SK-N-DZ (cell line): ENCODE measurements around the gene DNAH8. TPM values are rescaled to one million over a fixed set of nuclear protein-coding genes. Genes with fewer than 3 reads are reported as not detected.

Source experiments
- DNase-seq: peaks from one replicate; pipeline ENCODE4 v3.0.0-alpha.2; 2015; ENCODE audit warnings: low spot score
- polyA plus RNA-seq, 2 experiments: library from polyadenylated mRNA; depleted of rRNA; stranded (reverse); fragments of >200 nt; gene quantifications; 2 replicates each; pipeline ENCODE4 v1.2.3, GENCODE V29; 2014

DNAH8 gene, protein sequence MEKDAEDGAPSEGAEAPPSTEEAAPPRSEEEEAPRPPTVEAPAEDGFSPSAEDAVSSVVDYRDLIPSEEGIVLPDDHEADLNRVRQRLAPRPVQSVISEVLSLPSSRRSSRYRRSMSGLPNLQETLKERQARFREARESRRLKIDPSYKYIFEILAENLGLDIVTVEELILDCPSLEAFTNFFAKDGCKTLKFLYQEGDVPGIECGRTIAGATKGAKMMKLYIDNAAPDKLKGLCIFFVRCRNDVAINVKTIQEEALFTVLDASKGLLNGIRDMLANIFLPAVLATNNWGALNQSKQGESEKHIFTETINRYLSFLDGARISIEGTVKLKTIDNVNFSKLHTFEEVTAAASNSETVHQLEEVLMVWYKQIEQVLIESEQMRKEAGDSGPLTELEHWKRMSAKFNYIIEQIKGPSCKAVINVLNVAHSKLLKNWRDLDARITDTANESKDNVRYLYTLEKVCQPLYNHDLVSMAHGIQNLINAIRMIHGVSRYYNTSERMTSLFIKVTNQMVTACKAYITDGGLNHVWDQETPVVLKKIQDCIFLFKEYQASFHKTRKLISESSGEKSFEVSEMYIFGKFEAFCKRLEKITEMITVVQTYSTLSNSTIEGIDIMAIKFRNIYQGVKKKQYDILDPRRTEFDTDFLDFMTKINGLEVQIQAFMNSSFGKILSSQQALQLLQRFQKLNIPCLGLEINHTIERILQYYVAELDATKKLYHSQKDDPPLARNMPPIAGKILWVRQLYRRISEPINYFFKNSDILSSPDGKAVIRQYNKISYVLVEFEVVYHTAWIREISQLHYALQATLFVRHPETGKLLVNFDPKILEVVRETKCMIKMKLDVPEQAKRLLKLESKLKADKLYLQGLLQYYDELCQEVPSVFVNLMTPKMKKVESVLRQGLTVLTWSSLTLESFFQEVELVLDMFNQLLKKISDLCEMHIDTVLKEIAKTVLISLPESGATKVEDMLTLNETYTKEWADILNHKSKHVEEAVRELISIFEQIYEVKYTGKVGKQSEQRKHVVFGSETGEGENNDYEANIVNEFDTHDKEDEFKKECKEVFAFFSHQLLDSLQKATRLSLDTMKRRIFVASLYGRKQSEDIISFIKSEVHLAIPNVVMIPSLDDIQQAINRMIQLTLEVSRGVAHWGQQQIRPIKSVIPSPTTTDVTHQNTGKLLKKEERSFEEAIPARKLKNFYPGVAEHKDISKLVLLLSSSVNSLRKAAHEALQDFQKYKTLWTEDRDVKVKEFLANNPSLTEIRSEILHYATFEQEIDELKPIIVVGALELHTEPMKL (N-terminal part only)
- polyA plus RNA-seq (2014; cell fraction: cytosol; rRNA removed) = not detected in 2 replicates
- polyA plus RNA-seq (2014; cell fraction: nucleus; rRNA removed) = not detected in 2 replicates

DNA sequence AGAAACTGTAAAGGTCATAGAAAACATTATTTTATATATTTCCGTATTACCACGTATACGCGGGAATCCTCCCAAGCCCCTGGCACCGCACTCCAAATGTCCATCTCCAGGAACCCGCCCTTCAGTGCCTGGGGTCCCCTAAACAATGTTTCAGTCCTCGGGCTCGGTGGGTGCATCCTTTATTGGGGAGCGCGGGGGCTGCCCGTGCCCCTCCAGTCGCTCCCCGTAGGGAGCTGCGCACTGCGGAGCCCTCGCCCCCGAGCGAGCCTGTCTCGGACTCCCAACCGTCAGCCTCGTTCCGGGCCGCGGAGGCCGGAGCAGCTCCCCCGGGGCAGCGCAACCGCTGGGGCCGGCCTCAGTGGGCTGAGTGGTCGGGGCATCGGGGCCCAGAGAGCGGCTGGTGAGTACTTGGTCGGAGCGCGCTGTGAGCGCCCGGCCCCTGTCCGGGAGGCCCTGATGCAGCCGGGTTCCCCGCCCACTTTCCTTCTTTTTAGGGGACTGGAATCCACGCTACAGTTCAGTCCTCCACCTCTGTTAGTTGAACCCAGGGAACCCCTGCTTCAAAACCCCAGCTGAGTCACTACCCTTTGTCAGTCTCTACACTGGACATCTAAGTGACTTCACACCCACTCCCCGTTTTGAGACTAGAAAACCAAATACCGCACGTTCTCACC is at the start of gene DNAH8:
TSS of gene DNAH8 (plus strand) at position 296 of the 674 bp plus-strand sequence. CDS start 7,499 bp downstream, outside the sequence.
- no peak for DNase-seq

DNA sequence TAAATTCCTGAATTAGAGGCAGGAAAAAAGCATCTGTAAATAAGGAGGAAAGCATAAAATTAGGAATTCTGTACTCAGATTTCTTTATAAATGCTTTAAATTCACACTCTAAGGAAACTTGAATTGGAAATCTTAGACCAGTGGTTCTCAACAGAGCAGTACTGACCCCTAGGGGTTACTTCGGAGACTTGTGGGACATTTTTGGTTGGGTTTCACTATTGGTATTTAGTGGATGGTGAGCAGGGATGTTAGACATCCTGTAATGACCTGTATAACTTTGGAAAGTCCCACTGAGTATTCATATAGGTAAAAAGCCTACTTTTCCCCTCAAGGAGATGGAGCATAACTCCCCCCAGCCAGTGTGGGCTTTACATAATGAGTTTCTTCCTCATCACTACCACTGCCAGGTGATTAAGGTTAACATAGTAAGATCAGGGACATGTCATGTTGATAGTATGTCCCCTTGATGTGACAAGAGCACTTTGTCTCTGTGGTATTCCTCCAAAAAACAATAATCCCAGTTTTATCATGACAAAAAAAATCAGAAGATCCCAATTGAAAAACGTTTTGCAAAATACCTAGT is 43.1 kb upstream of the DNAH8 start:
- peak; percentile 48 for DNase-seq

DNA sequence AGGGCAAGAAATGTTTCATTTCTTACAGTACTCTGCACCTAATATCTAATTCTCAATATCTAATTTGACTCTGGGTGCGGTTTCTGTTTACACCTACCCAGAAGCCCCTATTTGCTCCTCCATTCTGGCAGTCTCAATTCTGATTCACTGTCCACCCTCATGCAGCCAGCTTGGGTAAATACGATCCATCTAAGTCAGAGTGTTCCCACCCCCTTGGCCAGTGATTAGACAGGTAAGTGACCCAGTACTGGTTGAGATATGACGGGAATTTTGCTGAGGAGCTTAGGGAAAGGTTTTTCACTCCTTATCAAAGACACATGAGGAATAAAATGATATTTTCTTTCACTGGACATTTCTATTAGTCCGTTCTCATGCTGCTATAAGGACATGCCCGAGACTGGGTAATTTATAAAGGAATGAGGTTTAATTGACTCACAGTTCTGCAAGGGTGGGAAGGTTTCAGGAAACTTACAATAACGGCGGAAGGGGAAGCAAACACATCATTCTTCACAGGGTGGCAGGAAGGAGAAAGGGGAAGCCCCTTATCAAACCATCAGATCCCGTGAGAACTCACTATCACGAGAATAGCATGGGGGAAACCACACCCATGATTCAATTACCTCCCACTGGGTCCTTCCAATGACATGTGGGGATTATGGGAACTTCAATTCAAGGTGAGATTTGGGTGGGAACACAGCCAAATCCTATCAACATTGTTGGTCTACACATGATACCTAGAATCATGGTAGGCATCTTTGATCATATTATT is 41.5 kb upstream of the DNAH8 start:
- no peak for DNase-seq

DNA sequence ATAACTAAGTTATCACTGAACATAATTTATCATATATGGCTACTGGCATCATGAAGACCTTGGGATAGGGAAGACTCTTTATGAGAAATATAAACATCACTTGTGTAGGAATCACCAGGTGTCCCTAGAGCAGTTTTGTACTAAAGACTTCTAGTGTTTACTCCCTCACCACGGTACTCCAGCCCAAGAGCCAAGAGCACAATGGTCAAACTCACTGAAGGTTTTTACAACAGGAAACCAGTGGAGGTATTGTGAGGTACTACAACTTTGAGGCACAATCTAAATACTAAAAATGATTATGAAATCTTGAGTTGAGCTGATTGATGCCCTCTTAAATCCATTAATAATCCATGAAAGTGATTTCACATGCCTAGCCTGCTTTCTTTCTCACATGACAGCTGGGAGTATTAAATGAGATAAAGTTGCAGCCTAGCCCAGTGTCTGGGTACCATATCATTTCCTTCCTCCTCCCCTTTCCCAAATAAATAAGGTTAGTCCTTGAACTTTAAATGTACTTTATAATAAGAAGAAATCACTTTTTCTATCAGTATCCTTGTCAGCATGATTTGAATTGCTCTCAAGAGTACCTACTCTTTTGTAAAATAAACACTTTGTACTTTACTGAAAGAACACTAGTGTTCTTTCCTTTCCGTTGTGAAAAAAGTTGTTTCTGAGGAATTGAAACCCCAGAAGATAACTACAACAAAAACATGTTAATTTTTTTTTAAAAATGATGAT is 38.7 kb upstream of the DNAH8 start:
- DNase-seq = no peak

DNA sequence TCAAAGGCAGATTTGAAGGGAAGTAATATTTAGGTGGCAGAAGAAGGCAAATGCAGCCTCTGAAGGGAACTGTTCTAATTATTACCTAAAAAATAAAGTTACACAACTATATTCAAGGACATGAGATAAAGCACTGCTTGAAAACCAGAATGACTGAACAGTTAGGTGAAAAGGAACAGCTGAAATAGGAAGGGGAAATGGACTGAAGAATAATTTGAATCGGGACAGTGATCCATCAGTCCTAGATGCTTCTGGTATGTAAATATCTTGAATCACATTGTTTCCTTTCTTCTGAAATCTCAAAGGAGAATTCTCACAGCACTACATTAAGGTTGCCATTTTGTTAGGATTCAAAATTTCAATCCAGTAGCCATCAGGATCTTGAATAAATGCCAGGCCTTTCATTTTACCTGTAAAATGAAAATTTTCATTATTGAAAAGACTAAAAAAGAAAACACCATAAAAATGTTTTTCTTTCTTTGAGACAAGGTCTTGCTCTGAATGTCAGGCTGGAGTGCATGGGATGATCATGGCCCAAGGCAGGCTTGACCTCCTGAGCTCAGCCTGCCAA is 38.1 kb upstream of the DNAH8 start:
- no peak for DNase-seq

DNA sequence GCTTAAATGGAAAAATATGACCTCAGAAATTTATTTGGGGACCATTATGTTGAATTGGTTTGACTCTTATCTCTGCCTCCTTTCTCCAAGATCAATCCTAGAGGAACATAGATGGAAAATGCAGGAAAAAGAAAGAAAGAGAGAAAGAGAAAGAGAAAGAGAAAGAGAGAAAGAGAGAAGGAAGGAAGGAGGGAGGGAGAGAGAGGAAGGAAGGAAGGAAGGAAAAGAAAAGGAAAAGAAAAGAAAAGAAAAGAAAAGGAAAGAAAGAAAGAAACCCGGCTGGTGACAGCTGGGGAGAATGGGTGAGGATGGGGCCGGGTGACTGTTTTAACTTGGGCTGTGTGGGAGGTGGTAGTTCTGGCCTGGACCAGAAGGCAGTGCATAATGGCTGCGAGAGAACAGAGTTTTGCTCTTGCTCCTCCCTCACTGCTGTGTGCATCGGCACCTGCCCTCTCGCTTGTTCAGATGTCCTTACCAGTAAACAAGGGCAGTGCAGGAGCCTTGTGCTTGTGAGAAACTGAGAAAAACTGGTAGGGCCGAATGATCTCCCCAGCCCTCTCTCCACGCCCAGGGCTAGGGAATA is 36.8 kb upstream of the DNAH8 start:
- no peak for DNase-seq

DNA sequence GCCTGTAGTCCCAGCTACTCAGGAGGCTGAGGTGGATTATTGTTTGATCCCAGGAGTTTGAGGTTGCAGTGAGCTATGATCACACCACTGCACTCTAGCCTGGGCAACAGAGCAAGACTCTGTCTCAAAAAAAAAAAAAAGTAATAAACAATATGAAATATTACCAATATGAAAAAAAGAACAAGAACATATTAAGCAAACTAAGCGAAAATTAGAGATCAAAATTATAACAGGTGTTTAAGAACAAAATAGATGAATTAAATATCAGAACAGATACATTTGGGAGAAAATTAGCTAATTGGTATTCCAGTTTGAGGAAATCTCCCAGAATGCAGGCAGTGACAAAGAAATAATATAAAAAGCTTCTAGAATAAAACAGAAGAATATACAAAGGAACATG is 35.4 kb upstream of the DNAH8 start:
- no peak for DNase-seq

DNA sequence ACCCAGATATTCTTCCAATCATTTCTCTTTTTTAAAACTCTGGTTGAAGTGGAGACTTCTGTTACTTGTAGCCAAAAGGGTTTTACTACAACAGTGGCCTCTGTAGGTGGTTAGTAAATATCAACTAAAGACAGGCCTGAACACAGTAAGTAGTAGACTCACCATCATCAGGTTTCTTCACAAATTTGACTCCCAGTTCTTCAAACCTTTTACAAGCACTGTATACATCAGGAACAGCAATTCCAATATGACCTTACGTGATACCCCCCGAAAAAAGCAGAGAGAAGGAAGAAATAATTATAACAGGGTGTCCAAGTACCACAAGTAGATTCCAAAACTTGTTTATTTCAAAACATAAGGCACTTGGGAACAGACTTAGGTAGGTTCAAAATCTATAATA is 33.3 kb upstream of the DNAH8 start:
- no peak for DNase-seq

DNA sequence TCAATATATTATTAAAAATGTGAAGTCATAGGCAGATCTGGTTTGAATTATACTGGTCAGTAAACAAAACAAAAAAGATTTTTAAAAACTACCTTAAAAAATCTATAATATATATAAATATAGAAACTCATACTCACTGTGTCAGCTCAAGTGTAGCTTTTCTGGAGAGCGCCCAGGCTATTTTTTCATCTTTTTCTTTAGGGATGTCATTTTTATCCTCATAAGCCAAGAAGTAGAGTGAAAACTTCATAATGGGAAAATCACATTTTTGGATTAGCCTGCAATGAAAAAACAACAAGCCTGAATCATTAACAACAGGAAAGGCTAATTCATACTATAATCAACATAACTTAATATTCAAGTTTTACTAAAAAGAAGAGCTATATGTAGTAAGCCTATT is 30.9 kb upstream of the DNAH8 start:
- no peak for DNase-seq

DNA sequence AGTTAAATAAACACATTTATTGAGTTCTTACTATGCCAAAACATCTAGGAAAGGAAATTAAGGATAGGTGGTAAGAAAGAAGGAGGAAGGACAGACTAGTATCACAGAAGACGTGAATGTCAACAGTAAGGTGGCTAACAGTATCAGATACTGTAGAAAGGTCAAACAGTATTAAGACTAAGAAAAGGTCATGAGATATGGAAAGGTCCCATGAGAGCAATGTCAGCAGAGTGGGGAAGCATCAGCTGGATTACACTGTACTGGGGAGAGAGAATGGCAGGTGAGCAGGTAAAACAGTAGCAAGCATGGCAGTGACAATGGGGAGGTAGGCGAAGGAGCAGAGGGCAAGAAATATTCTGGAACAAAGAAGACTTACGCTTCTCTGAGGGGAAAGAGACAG is 30.2 kb upstream of the DNAH8 start:
- DNase-seq = no peak

DNA sequence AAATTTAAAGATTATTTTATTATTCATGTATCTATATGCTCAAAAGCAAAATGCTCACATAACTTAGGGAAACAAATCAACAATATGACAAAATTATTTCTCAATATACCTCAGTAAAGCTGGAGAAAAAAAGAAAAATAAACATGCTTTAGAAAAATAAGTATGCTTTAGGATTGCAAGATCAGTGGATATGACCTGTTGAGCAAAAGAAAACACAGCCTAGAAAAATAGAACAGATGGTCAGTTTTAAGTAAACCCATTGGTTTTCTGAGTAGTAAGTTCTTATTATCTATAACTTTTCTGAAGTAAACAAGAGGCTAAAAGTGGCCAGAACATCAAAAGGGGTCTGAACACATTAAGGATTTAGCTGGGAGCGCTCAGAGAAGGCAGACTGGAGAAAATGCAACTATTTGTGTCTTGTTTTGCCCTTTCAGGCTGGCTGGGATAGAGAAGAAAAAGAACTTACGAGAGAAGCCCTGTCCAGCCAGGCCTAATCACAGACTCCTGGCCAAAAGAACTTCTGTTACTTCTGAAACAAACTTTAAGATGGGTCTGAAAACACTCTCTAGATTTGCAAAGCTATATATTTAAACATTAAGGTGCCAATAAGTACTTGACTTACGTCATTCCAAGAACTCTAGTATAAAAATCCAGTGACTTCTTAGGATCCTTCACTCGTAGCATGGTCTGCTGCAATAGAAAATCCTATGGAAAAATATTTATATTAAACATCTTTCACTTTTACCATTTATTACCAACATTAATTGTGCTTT is 28.7 kb upstream of the DNAH8 start:
- no peak for DNase-seq

DNA sequence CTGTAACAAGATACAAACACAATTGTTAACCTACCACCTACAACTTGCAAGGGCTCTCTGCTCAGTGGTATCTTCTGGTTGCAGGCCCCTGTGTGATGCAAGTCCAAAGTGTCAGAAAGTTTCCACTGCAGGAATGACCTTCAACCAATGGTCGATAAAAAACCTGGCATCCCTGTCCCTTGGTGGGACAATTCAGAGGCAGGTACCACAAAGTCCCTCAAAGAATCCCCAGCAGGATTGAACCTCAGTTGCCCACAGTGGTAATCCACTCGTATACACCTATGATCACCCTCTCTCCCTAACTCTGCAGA is 28.1 kb upstream of the DNAH8 start:
- DNase-seq = no peak

DNA sequence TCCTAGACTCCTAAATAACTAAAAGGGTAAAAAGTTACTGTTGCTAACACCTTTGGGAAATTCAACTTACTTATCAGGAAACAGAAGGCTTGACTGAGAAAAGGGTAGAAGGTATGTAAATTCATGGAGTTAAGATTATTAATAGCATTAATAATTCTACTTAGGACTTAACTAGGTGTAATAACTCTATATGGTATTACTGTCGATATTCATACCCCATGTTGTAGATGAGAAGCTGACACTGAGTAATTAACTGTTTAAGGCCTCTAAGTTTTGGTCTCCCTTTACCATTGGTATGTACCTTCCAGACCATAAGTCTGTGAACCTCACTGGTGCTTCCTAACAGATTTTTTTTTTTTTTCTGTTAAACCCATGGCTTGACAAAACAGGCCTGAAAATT is 27.6 kb upstream of the DNAH8 start:
- DNase-seq = no peak

DNA sequence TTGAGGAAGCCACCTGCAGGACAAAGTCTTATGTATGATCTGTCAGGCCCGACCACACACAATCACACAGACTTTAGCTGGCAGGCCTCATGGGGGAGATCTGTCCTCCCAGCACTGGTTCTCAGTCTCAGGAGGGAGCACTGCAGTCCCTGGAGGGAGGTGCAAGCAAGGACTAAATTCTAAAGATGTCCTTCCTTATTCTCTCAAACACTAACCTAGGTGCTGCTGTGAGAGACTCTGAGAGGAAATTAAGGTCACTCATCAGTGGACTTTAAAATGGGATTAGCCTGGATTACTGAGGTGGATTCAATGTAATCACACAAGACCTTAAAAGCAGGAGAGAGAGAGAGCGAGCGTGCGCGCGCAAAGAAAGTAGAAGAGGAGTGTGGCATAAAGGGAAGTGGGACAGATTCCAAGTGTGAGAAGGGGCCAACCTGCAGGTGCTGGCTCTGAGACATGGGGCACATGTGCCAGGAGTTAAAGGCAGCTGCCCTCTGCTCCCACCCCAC is 26.5 kb upstream of the DNAH8 start:
- DNase-seq = no peak

DNA sequence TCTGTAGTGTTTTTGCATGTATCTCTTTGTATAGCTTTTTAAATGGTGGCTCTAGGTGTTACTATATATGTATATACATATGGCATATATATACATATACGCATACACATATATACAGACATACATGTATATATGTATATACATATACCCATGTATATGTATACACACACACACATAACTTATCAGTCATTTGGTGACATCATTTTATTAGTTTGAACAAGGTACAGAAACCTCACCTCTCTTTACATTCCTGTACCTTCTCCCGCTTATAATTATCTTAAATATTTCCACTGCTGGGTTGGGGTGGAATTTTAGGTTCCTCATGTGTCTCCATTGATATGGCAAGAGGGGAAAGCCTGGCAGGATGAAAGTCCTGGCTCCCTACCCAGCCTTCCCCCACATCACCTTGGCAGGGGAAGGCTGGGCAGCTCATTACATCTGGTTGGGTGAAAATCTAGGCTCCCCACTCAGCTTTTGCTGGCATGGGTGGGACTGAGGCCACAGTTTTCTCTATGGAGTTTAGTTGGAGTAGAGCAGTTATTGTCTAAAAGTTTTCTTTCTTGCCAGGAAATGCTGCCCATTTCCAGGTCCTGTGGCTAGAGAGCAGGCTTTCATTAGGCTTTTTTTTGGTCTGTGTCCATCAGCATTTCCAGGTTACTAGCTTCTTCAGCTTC is 19.7 kb upstream of the DNAH8 start:
- DNase-seq = no peak

DNA sequence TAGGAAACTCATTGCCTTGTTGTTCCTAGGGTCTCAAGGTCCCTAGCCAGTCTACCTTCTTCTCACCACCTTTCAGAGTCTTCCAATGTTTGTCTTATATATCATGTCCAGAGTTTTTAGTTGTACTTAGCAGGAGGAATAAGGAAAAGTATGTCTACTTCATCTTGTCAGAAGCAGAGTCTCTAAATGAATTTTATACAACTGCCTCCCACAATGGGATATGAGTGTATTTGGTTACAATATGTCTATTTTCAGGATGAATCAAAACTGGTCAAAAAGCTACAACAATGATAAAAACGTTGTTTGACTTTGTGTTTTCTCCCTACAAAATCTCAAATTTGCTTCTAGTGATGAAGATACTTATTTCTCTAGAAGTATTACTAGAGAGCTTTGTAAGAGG is 19.2 kb upstream of the DNAH8 start:
- no peak for DNase-seq

DNA sequence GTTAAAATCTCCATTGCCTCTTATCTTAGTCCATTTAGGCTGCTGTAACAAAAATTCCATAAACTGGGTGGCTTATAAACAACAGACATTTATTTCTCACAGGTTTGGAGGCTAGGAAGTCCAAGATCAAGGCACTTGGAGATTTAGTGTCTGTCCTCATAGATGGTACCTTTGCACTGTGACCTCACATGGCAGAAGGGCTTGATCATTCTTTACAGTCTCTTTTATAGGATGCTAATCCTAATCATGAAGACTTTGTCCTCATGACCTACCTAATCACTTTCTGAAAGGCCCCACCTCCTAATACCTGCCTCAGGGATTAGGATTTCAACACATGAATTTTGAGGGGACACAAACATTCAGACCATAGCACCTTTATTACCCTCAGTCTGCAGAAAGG is 18.8 kb upstream of the DNAH8 start:
- no peak for DNase-seq
